ENCODE data around the gene NMD3. TPM values are rescaled to one million over a fixed set of nuclear protein-coding genes. Genes with fewer than 3 reads are reported as not detected.

Gene NMD3
- polyA plus RNA-seq, 1 experiment: 70.5 TPM

DNA sequence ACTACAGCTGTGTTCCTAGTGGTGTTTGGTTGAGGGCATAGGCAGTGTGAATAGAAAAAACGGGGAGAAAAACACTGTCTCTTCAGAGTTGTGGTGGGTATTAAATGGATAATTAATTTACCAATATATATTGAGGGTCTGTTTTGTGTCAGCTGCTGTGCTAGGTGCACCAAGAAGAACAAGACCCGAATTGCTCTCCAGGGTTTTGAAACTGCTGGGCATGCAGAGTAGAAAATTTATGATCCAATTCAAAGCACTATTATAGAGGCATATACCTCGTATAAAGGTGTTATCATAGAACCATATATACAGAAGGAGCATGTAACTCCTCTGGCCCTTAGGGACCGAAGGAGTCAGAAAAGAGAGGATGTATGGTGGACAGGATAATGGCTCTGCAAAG, 1.6 kb upstream of the NMD3 start:
- no peaks in the 10 kb centered on the region for H3K27me3 ChIP-seq (ENCODE audit: control insufficient read depth, insufficient read depth, low read length)
- H3K9me3 ChIP-seq (ENCODE audit: control insufficient read depth, insufficient read depth, low read length): no peaks in the 10 kb centered on the region
- POLR2A ChIA-PET: no interaction called here
- no peak overlapping the region for H3K27ac ChIP-seq (ENCODE audit: low read depth, low read length)
- CTCF ChIA-PET: no interaction called here
- TF ChIP-seq CTCF (IDR thresholded peaks at IDR 0.05; ENCODE audit: low read depth, low read length): no peak
- DNase-seq (ENCODE audit: low read depth, low spot score): no peak
- no peak overlapping the region for H3K4me3 ChIP-seq (ENCODE audit: low read depth, low read length)

GRCh38 chr3:161221806-161222600, 892 bp downstream of the NMD3 start:
- TF ChIP-seq CTCF (IDR thresholded peaks at IDR 0.05; ENCODE audit: low read depth, low read length): no peak
- POLR2A ChIA-PET: interaction anchor here (0.5 to 0.8 kb wide), 3 partner anchors 46 to 817 kb away, joined by 3 to 6 read pairs (median 4); no protein-coding TSS in a partner anchor
- no peak for DNase-seq (ENCODE audit: low read depth, low spot score)
- CTCF ChIA-PET: interaction anchor here (0.6 to 1.4 kb wide), 6 partner anchors 18 to 125 kb away, joined by 3 to 12 read pairs (median 5); no protein-coding TSS in a partner anchor
- Histone ChIP-seq H3K27ac (ENCODE audit: low read depth, low read length) (no peak overlapping the region), H3K9me3 (ENCODE audit: control insufficient read depth, insufficient read depth, low read length) (no peaks in the 10 kb centered on the region), H3K4me3 (ENCODE audit: low read depth, low read length) (peak overlapping the region; percentile 89), H3K27me3 (ENCODE audit: control insufficient read depth, insufficient read depth, low read length) (no peaks in the 10 kb centered on the region)

DNA sequence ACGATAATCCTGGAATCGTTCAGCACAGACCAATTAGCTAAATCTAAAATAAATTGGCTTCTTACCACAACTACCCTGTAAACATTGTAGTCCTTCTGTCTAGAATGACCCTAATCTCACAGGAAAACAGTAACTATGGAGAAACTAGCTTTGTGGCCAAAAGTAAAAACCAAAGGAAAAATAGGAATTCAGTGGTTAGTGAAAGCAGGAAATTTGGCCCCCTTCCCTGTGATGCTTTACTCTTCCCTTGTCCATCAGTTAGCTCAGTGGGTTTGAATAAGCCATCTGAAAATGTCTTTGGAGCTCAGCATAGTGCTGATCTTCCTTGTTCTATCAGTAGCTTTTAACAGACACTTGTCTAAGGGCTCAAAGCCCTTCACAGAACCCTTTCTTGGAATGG, 1.6 kb downstream of the NMD3 start:
- ChIA-PET POLR2A (interaction anchor here (0.6 kb wide), 1 partner anchor 818 kb away, joined by 6 read pairs; no protein-coding TSS in a partner anchor), CTCF (interaction anchor here (0.6 to 1.4 kb wide), 6 partner anchors 17 to 186 kb away, joined by 3 to 12 read pairs (median 4); no protein-coding TSS in a partner anchor)
- Histone ChIP-seq H3K27ac (ENCODE audit: low read depth, low read length) (no peak overlapping the region), H3K9me3 (ENCODE audit: control insufficient read depth, insufficient read depth, low read length) (no peaks in the 10 kb centered on the region), H3K27me3 (ENCODE audit: control insufficient read depth, insufficient read depth, low read length) (no peaks in the 10 kb centered on the region), H3K4me3 (ENCODE audit: low read depth, low read length) (peak overlapping the region; percentile 89)
- DNase-seq (ENCODE audit: low read depth, low spot score): no peak
- no peak for TF ChIP-seq CTCF (IDR thresholded peaks at IDR 0.05; ENCODE audit: low read depth, low read length)

GRCh38 chr3:161224786-161225185, 3.7 kb downstream of the NMD3 start:
- ChIA-PET POLR2A (no interaction called here), CTCF (interaction anchor here (1.7 kb wide), 1 partner anchor 49 kb away, joined by 4 read pairs; no protein-coding TSS in a partner anchor)
- H3K27me3 ChIP-seq (ENCODE audit: control insufficient read depth, insufficient read depth, low read length): no peaks in the 10 kb centered on the region
- no peak for DNase-seq (ENCODE audit: low read depth, low spot score)
- TF ChIP-seq CTCF (IDR thresholded peaks at IDR 0.05; ENCODE audit: low read depth, low read length): no peak
- H3K4me3 ChIP-seq (ENCODE audit: low read depth, low read length): no peak overlapping the region
- no peaks in the 10 kb centered on the region for H3K9me3 ChIP-seq (ENCODE audit: control insufficient read depth, insufficient read depth, low read length)
- no peak overlapping the region for H3K27ac ChIP-seq (ENCODE audit: low read depth, low read length)

DNA sequence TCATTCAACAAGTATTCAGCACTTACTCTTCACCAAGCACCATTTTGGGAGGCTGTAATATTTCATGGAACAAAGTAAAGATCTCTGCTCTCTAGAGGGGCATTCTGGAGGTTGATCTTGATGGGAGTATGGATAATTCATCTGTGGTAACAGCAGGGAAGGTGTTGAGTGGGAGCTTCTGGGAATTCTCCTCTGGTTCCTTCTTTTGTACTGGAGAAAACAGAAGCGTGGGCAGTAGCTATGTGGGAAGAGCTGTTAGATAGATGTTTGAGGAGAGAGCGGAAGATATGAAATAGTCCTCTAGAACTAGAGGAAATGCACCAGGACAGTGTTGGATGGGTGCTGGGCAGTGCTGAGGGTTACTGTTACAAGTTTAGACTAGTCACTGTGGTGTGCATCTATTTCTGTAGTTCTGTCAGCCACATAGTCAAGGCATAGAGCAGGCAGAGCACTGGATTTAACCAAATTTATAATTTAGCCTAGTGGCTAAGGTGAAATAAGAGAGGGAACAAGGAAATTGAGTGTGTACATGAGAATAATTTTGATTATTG, 9.6 kb downstream of the NMD3 start:
- H3K9me3 ChIP-seq (ENCODE audit: control insufficient read depth, insufficient read depth, low read length): no peaks in the 10 kb centered on the region
- ChIA-PET CTCF (interaction anchor here (0.9 kb wide), 1 partner anchor 9 kb away, joined by 3 read pairs; no protein-coding TSS in a partner anchor), POLR2A (no interaction called here)
- no peak overlapping the region for H3K4me3 ChIP-seq (ENCODE audit: low read depth, low read length)
- TF ChIP-seq CTCF (IDR thresholded peaks at IDR 0.05; ENCODE audit: low read depth, low read length): no peak
- no peak overlapping the region for H3K27ac ChIP-seq (ENCODE audit: low read depth, low read length)
- DNase-seq (ENCODE audit: low read depth, low spot score): no peak
- no peaks in the 10 kb centered on the region for H3K27me3 ChIP-seq (ENCODE audit: control insufficient read depth, insufficient read depth, low read length)
